Lower leg skin (tissue), 3 donors: ENCODE measurements around the gene GMCL1.

Experiments
- CTCF ChIP-seq, 3 donors: fragments of 450-650 bp; IDR thresholded peaks; one replicate each; pipeline ENCODE4 v1.5.1; 2016; ENCODE audit warnings: antibody characterized with exemption in 3 of 3, mild to moderate bottlenecking in 3 of 3, moderate library complexity in 2 of 3
- POLR2A ChIP-seq, 2 donors: fragments of 450-650 bp; IDR thresholded peaks; one replicate each; pipeline ENCODE4 v1.6.1; 2016 to 2017; ENCODE audit warnings: antibody characterized with exemption in 2 of 2, mild to moderate bottlenecking in 1 of 2, moderate library complexity in 1 of 2

GRCh38 chr2:69846182-69847067 is 17.0 kb downstream of the GMCL1 start:
- TF ChIP-seq CTCF (IDR thresholded peaks at IDR 0.05) = no peak
- TF ChIP-seq POLR2A (IDR thresholded peaks at IDR 0.05) = no peak
